ENCODE measurements around the gene SMIM24.

DNA sequence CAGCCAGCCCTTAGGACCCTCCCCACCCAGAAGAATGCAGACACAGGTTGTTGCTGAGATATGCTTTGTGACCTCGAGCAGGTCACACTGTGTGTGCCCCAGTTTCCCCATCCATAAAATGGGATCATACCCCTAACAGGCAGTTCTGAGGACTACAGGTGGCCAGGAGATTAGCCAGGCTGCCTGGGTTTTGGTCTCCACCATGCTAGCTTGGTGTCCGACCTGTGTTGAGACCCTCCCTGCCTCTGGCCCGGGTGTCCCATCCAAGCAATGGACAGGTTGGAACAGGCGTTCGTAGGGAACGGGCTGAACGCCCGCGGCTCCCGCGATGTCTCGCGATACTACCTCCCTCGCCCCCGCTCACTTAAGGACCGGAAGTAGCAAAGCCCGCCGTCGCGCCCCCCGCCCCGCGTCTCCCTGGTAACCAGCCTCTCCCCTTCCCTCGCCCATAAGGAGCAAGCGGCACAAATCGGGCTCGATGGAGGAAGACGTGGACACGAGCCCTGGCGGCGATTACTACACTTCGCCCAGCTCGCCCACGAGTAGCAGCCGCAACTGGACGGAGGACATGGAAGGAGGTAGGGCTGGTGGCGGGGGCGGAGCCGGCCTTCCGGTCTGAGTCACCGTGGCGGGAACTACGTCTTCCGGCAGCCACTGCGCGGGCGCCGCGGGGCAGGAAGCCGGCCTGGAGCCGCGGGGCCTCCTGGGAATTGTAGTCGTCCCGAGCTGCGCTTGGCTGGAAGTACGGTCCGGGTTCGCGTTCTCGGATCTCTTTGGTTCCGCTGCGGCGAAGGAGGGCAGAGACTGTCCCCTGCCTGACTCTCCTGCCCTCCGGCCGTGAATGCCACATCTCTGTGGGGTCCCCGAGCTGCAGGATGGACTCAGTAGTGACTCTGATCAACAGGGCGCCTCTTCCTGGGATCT is 45.4 kb downstream of the SMIM24 start:
- TF ChIP-seq, protein P1, sequence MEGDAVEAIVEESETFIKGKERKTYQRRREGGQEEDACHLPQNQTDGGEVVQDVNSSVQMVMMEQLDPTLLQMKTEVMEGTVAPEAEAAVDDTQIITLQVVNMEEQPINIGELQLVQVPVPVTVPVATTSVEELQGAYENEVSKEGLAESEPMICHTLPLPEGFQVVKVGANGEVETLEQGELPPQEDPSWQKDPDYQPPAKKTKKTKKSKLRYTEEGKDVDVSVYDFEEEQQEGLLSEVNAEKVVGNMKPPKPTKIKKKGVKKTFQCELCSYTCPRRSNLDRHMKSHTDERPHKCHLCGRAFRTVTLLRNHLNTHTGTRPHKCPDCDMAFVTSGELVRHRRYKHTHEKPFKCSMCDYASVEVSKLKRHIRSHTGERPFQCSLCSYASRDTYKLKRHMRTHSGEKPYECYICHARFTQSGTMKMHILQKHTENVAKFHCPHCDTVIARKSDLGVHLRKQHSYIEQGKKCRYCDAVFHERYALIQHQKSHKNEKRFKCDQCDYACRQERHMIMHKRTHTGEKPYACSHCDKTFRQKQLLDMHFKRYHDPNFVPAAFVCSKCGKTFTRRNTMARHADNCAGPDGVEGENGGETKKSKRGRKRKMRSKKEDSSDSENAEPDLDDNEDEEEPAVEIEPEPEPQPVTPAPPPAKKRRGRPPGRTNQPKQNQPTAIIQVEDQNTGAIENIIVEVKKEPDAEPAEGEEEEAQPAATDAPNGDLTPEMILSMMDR (IDR thresholded peaks at IDR 0.05) = peak in 1 of 5 experiments; percentile 16
- no peak for TF ChIP-seq EP300 (IDR thresholded peaks at IDR 0.05; ENCODE audit: low read depth)
- peak; percentile 44 for TF ChIP-seq POLR2A (IDR thresholded peaks at IDR 0.05)

All from transverse colon (tissue), 3 donors.